Measurements from ENCODE around the gene NRG2. TPM values are rescaled to one million over a fixed set of nuclear protein-coding genes. Genes with fewer than 3 reads are reported as not detected.

NRG2 gene
- total RNA-seq, 1 donor from 2014 or later: under 0.01 TPM

DNA sequence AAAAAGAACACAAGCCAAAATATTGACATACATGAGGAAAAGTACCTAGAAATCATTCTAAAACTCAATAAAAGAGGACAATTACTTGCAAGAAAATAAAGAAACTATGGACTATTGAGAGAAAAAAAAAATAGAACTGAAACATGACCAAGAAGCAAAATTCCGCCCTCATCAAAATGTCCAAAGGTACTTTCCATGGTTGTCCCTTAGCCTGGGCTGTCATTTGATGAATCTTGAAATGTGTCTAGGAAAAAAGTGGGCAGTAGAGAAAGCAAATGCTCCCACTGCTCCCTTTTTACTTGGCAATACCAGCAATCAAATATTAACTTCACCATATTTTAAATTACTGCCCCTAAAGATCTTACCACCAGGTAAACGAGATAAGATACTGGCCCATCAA, 10.8 kb downstream of the NRG2 start:
- Histone ChIP-seq H3K36me3 (ENCODE audit: control insufficient read depth, insufficient read depth, low read length) (no peaks in the 10 kb centered on the region), H3K4me3 (ENCODE audit: low read depth, low read length) (no peak overlapping the region), H3K27me3 (ENCODE audit: control insufficient read depth, insufficient read depth, low read length) (no peaks in the 10 kb centered on the region)
- DNase-seq (ENCODE audit: low read depth) (no peak), FAIRE-seq (no peak)
- TF ChIP-seq, protein P1, sequence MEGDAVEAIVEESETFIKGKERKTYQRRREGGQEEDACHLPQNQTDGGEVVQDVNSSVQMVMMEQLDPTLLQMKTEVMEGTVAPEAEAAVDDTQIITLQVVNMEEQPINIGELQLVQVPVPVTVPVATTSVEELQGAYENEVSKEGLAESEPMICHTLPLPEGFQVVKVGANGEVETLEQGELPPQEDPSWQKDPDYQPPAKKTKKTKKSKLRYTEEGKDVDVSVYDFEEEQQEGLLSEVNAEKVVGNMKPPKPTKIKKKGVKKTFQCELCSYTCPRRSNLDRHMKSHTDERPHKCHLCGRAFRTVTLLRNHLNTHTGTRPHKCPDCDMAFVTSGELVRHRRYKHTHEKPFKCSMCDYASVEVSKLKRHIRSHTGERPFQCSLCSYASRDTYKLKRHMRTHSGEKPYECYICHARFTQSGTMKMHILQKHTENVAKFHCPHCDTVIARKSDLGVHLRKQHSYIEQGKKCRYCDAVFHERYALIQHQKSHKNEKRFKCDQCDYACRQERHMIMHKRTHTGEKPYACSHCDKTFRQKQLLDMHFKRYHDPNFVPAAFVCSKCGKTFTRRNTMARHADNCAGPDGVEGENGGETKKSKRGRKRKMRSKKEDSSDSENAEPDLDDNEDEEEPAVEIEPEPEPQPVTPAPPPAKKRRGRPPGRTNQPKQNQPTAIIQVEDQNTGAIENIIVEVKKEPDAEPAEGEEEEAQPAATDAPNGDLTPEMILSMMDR (IDR thresholded peaks at IDR 0.05; ENCODE audit: insufficient read depth, low read length, severe bottlenecking): no peak

DNA sequence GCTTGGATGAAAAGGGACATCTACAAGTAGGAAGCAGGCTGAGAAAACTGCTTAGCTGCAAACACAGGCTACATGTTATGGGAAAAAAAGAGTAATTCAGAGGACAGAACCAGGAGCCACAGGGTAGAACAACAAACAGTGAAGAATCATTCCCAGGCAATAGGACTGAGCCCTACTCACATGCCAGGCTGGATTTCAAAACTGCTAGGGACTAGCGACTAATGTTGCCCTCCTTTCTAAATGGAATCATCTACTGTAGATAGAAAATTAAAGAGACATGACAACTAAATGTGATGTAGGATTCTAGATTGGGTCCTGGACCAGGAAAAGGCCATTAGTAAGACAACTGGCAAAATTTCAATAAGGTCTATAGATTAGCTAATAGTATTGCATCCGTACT, 15.3 kb downstream of the NRG2 start:
- H3K4me3 ChIP-seq (ENCODE audit: low read depth, low read length): no peak overlapping the region
- TF ChIP-seq, protein P1 (IDR thresholded peaks at IDR 0.05; ENCODE audit: insufficient read depth, low read length, severe bottlenecking): no peak
- H3K36me3 ChIP-seq (ENCODE audit: control insufficient read depth, insufficient read depth, low read length): no peaks in the 10 kb centered on the region
- no peaks in the 10 kb centered on the region for H3K27me3 ChIP-seq (ENCODE audit: control insufficient read depth, insufficient read depth, low read length)
- no peak for FAIRE-seq
- no peak for DNase-seq (ENCODE audit: low read depth)

DNA sequence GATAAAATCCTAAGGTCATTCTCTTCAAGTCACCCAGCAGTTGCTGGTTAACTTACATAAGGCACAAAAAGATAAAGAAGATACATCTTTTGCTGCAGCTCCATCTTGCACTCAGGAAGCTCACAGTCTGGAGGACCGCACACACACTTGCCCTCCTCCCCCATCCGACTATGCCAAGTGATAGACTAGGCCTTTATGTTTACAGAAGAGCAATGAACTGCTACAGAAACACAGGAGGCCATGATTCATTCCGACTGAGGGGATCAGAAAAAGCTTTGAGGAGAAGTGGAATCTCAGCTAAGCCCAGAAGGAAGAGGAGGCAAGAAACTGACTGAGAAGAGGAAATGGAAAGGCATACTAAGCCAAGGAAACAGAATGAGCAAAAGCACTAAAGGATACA, 17.4 kb downstream of the NRG2 start:
- FAIRE-seq (peak; percentile 23), DNase-seq (ENCODE audit: low read depth) (no peak)
- no peak overlapping the region for H3K4me3 ChIP-seq (ENCODE audit: low read depth, low read length)
- TF ChIP-seq, protein P1 (IDR thresholded peaks at IDR 0.05; ENCODE audit: insufficient read depth, low read length, severe bottlenecking): no peak
- H3K27me3 ChIP-seq (ENCODE audit: control insufficient read depth, insufficient read depth, low read length): peaks cover 2% of the 10 kb centered on the region
- H3K36me3 ChIP-seq (ENCODE audit: control insufficient read depth, insufficient read depth, low read length): no peaks in the 10 kb centered on the region

GRCh38 chr5:140024928-140025327, 18.2 kb downstream of the NRG2 start:
- DNase-seq (ENCODE audit: low read depth) (no peak), FAIRE-seq (no peak)
- Histone ChIP-seq H3K36me3 (ENCODE audit: control insufficient read depth, insufficient read depth, low read length) (no peaks in the 10 kb centered on the region), H3K27me3 (ENCODE audit: control insufficient read depth, insufficient read depth, low read length) (peaks cover 2% of the 10 kb centered on the region), H3K4me3 (ENCODE audit: low read depth, low read length) (no peak overlapping the region)
- TF ChIP-seq, protein P1 (IDR thresholded peaks at IDR 0.05; ENCODE audit: insufficient read depth, low read length, severe bottlenecking): no peak

GRCh38 chr5:140023611-140024191, 19.4 kb downstream of the NRG2 start:
- peaks cover 2% of the 10 kb centered on the region for H3K27me3 ChIP-seq (ENCODE audit: control insufficient read depth, insufficient read depth, low read length)
- no peaks in the 10 kb centered on the region for H3K36me3 ChIP-seq (ENCODE audit: control insufficient read depth, insufficient read depth, low read length)
- TF ChIP-seq, protein P1 (IDR thresholded peaks at IDR 0.05; ENCODE audit: insufficient read depth, low read length, severe bottlenecking): no peak
- DNase-seq (ENCODE audit: low read depth) (no peak), FAIRE-seq (no peak)
- no peak overlapping the region for H3K4me3 ChIP-seq (ENCODE audit: low read depth, low read length)

GRCh38 chr5:140020601-140021177, 22.4 kb downstream of the NRG2 start:
- no peaks in the 10 kb centered on the region for H3K36me3 ChIP-seq (ENCODE audit: control insufficient read depth, insufficient read depth, low read length)
- no peak overlapping the region for H3K4me3 ChIP-seq (ENCODE audit: low read depth, low read length)
- TF ChIP-seq, protein P1 (IDR thresholded peaks at IDR 0.05; ENCODE audit: insufficient read depth, low read length, severe bottlenecking): no peak
- H3K27me3 ChIP-seq (ENCODE audit: control insufficient read depth, insufficient read depth, low read length): peaks cover 6% of the 10 kb centered on the region
- DNase-seq (ENCODE audit: low read depth) (no peak), FAIRE-seq (no peak)

Measured in bronchial epithelial cell (primary cell).